Upper lobe of right lung (tissue), 1 donor: ENCODE results near the gene DCC. TPM values are rescaled to one million over a fixed set of nuclear protein-coding genes. Genes with fewer than 3 reads are reported as not detected.

Source experiments
- ATAC-seq: fragments of 200-7000 bp; cut with Tn5 transposase; one replicate; pipeline ENCODE4 v1.9.1; 2020; ENCODE audit warnings: mild to moderate bottlenecking, moderate library complexity
- DNase-seq: peaks from one replicate; pipeline ENCODE4 v3.0.0-alpha.2; 2020
- H3K27ac ChIP-seq: fragments of 200-600 bp; one replicate; pipeline ENCODE4 v1.8.0; 2022
- H3K27me3 ChIP-seq: fragments of 200-600 bp; one replicate; pipeline ENCODE4 v1.8.0; 2022; ENCODE audit warnings: mild to moderate bottlenecking
- H3K36me3 ChIP-seq: fragments of 200-600 bp; one replicate; pipeline ENCODE4 v1.8.0; 2022
- H3K4me1 ChIP-seq: fragments of 200-600 bp; one replicate; pipeline ENCODE4 v1.8.0; 2022
- H3K4me3 ChIP-seq: fragments of 200-600 bp; one replicate; pipeline ENCODE4 v1.8.0; 2022; ENCODE audit warnings: mild to moderate bottlenecking
- H3K9me3 ChIP-seq: fragments of 200-600 bp; one replicate; pipeline ENCODE4 v1.8.0; 2022
- CTCF ChIP-seq: fragments of 200-600 bp; IDR thresholded peaks from one replicate; pipeline ENCODE4 v1.8.0; 2022; ENCODE audit warnings: antibody characterized with exemption
- intact Hi-C: fragments of 100-400 bp; cut with DNase I; formaldehyde crosslinking; loops from one replicate; pipeline ENCODE4 v1.11.0; 2022
- total RNA-seq: library from RNA; stranded (reverse); fragmentation: NEBNext Ultra II Directional; extraction: Animal tissue kit (Norgen Biotek cat#: 25700); gene quantifications from one replicate; pipeline ENCODE4 v1.2.1, GENCODE V29; 2021
- donor health status: DM: no; HTN: yes; CAD: no; lungs with severe emphysema.

Gene DCC
- total RNA-seq, 1 donor from 2014 or later: 7.1 TPM

DNA sequence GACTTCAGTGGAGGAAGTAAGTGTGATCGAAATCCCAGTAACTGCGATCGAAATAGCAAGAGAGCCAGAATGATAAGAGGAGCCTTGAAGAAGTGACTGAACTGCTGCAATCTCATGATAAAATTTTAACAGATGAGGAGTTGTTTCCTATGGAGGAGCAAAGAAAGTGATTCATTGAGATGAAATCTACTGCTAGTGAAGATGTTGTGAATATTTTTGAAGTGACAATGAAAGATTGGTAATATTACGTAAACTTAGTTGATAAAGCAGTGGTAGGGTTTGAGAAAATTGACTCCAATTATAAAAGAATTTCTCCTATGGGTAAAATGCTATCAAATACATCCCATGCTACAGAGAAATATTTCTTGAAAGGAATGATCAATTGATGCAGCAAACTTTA is 1103.8 kb downstream of the DCC start:
- no peak for TF ChIP-seq CTCF
- no peak overlapping the region for H3K4me3 ChIP-seq
- H3K9me3 ChIP-seq: no peaks in the 10 kb centered on the region
- H3K27ac ChIP-seq: no peak overlapping the region
- DNase-seq (no peak), ATAC-seq (no peak)
- H3K27me3 ChIP-seq: no peaks in the 10 kb centered on the region
- intact Hi-C loops: no loop called here
- no peaks in the 10 kb centered on the region for H3K4me1 ChIP-seq
- H3K36me3 ChIP-seq: no peaks in the 10 kb centered on the region

- ATAC-seq (peak; percentile 64), DNase-seq (no peak)
- intact Hi-C loops: no loop called here
- no peaks in the 10 kb centered on the region for H3K9me3 ChIP-seq
- H3K27ac ChIP-seq: no peak overlapping the region
- H3K4me3 ChIP-seq: no peak overlapping the region
- no peak for TF ChIP-seq CTCF
- H3K27me3 ChIP-seq: no peaks in the 10 kb centered on the region
- no peaks in the 10 kb centered on the region for H3K4me1 ChIP-seq
- no peaks in the 10 kb centered on the region for H3K36me3 ChIP-seq
These were observed 1111.9 kb downstream of the DCC start for GRCh38 chr18:53451902-53452301.

- intact Hi-C loops: no loop called here
- H3K4me3 ChIP-seq: no peak overlapping the region
- H3K27me3 ChIP-seq: no peaks in the 10 kb centered on the region
- no peaks in the 10 kb centered on the region for H3K9me3 ChIP-seq
- no peak overlapping the region for H3K27ac ChIP-seq
- TF ChIP-seq CTCF: no peak
- no peaks in the 10 kb centered on the region for H3K36me3 ChIP-seq
- no peaks in the 10 kb centered on the region for H3K4me1 ChIP-seq
- DNase-seq (no peak), ATAC-seq (no peak)
These were observed 1117.1 kb downstream of the DCC start for GRCh38 chr18:53457068-53457467.

DNA sequence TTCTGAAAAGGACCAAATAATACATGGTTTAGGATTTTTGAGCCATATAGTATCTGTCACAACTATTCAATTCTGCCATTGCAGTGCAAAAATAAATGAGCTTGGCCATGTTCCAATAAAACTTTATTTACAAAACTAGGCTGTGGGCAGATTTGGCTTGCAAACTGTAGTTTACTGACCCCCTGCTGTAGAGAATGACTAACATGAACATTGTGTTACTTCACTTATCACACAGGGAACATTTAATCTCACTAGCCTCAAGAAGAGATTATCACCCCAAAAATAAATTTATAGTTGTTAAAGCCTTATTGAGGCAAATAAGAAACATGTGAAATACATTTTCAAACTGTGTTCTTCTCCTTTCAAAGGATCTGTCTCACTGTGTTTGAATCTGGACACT is 1118.3 kb downstream of the DCC start:
- ATAC-seq (no peak), DNase-seq (no peak)
- Histone ChIP-seq H3K36me3 (no peaks in the 10 kb centered on the region), H3K4me3 (no peak overlapping the region), H3K27me3 (no peaks in the 10 kb centered on the region), H3K4me1 (no peaks in the 10 kb centered on the region), H3K27ac (no peak overlapping the region), H3K9me3 (no peaks in the 10 kb centered on the region)
- intact Hi-C loops: no loop called here
- TF ChIP-seq CTCF: no peak

- DNase-seq (no peak), ATAC-seq (no peak)
These were observed 1119.1 kb downstream of the DCC start for GRCh38 chr18:53458944-53459580.

More at GRCh38 chr18:53458944-53459580, 1119.1 kb downstream of the DCC start:
- Histone ChIP-seq H3K27ac (no peak overlapping the region), H3K4me1 (no peaks in the 10 kb centered on the region), H3K36me3 (no peaks in the 10 kb centered on the region), H3K27me3 (no peaks in the 10 kb centered on the region), H3K4me3 (no peak overlapping the region), H3K9me3 (no peaks in the 10 kb centered on the region)
- intact Hi-C loops: no loop called here
- no peak for TF ChIP-seq CTCF
